Ecto neural progenitor cell (in vitro differentiated cells): Measurements from ENCODE around the gene OR2AT4.
A peak's percentile ranks its signal among the peaks of the same experiment; 100 is the strongest.
"Not testable (repeated sequence)": the region's sequence is repeated elsewhere in the genome, so short reads cannot be mapped to it uniquely, and the experiment has no call there.

Source experiments
- DNase-seq: peaks from one replicate; pipeline ENCODE4 v3.0.0-alpha.2; 2018; ENCODE audit warnings: low spot score

OR2AT4 gene

DNA sequence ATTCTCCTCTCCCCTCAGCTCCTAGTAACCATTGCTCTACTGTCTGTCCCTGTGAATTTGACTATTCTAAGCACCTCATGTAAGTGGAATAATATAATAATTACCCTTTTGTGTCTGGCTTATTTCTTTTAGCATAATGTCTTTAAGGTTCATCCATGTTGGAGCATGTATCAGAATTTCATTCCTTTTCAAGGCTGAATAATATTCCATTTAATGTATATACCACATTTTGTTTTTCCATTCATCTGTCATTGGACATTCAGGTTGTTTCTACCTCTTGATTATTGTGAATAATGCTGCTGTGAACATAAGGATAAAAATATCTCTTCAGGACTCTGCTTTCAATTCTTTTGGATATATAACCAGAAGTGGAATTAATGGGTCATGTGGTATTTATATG is 28.1 kb downstream of the OR2AT4 start:
- DNase-seq, result no peak

DNA sequence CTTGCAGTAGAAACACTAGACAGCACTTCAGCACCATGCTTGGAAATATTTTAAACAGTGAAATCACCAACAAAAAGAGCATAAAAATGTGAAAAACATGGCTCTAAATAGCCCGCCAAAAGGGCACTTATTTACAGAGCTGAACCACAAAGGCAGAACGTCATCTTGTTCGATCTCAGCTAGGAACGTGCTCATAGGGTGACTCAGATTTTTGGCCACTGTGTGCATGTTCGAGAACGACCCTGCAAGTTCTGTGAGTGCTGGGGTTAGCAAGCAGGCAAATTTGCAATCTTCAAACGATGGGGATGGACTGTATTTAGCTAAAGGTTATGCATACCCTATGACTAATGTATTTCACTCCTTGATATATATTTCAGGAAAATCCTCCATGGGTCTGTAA is 30.6 kb downstream of the OR2AT4 start:
- no peak for DNase-seq

DNA sequence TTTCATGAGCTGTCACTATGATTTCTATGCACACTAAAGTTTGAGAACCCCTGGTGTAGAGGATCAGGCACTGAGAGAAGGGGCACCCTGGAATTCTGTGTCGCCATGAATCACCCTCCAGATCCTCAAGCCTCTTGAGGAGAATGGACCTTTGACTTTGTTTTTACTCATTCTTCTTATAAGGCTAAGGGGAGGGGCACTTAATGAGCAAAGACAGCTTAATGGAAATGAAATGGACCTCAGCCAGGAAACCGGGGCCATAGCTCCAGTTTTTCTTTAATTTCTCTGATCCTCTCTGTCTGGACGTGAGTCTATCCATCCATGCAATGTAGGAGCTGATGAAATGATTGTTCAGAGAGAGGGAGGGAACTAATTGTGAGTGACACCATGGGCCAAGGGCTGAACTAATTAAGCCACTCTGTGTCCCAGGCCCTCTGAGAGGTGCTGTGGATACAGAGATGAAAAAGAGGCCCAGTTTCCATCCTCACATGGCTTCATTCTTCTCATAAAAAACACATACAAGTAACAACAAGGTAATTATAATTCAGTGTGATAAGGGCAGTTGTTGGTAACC is 32.8 kb downstream of the OR2AT4 start:
- DNase-seq, result no peak

DNA sequence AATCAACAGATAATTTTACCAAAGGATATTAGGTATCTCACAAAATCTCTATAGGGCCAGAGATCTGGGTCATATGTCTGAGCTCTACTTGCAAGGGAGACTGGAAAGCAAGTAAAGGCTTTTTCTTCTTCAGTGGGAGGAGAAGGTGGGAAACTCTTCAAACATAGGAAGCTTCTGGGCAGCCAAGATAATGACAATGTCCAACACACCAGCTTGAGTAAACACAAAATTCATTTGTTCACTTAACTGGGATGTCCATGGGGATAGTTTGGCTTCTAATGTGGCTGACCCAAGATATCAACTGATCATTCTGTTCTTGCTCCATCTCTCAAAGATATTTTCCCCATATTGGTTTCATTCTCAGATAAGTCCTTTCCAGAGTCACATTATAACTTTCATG is 37.4 kb downstream of the OR2AT4 start:
- no peak for DNase-seq

DNA sequence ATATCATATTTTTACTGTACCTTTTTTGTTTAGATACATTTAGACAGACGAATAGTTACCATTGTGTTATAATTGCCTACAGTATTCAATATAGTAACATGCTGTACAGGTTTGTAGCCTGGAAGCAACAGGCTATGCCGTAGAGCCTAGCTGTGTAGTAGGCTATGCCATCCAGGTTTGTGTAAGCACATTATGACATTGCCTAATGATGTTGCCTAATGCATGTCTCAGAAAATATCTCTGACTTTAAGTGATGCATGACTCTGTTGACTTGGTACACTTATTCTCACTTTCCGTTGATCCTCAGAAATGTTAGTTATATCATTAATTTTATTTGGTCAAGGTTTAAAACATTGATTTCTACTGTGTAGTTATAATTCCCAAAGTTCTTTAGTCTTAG is 39.9 kb downstream of the OR2AT4 start:
- DNase-seq, result no peak

DNA sequence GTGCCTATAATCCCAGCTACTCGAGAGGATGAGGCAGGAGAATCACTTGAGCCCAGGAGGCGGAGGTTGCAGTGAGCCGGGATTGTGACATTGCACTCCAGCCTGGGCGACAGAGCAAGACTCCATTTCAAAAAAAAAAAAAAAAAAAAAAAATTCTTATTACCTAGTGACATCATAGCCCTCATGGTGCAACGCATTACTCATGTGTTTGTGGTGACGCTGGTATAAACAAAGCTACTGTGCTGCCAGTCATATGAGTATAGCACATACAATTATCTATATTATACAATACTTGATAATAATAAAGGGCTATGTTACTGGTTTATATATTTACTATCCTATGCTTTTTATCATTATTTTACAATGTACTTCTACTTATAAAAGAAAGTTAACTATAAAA is 41.2 kb downstream of the OR2AT4 start:
- no peak for DNase-seq

DNA sequence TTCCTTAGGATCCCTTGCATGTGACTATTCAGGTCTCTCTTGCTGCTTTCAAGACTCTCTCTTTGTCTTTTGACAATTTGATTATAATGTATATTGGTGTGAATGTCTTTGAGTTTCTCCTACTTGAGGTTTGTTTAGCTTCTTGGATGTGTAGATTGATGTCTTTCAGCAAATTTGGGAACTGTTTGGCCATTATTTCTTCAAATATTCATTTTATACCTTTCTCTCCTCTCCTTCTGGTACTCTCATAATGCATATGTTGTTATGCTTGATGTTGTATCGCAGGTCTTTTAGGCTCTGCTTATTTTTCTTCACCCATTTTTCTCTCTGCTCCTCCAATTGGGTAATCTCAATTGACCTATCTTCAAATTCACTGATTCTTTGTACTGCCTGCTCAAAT is 44.2 kb downstream of the OR2AT4 start:
- no peak for DNase-seq

DNA sequence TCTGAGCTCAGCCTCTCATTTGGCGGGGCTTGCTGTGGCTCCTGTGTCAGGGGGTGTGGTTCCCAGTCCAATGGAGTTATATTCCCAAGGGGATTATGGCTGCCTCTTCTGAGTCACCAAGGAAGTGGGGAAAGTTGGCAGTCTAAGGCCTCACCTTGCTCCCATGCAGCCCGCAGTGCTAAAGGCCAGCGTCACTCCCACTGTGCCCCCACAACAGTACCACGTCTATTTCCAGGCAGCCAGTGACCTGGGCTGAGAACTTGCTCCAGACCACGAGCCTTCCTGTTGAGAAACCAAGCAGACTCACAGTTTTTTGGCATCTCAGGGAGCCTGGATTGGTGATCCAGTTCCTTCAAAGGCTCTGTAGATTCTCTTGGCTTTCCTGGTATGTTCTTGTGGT is 45.6 kb downstream of the OR2AT4 start:
- no peak for DNase-seq

DNA sequence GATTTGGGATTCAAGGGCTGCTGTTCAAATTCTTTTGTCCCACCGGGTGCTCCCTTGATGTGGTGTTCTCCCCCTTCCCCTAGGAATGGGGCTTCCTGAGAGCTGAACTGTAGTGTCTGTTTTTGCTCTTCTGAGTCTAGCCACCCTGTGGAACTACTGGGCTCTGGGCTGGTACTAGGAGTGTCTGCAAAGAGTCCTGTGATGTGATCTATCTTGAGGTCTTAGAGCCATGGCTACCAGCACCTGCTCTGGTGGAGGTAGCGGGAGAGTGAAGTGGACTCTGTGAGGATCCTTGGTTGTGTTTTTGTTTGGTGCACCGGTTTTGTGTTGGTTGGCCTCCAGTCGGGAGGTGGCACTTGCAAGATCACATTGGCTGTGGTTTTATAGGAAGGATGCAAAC is 46.2 kb downstream of the OR2AT4 start:
- DNase-seq, result no peak

DNA sequence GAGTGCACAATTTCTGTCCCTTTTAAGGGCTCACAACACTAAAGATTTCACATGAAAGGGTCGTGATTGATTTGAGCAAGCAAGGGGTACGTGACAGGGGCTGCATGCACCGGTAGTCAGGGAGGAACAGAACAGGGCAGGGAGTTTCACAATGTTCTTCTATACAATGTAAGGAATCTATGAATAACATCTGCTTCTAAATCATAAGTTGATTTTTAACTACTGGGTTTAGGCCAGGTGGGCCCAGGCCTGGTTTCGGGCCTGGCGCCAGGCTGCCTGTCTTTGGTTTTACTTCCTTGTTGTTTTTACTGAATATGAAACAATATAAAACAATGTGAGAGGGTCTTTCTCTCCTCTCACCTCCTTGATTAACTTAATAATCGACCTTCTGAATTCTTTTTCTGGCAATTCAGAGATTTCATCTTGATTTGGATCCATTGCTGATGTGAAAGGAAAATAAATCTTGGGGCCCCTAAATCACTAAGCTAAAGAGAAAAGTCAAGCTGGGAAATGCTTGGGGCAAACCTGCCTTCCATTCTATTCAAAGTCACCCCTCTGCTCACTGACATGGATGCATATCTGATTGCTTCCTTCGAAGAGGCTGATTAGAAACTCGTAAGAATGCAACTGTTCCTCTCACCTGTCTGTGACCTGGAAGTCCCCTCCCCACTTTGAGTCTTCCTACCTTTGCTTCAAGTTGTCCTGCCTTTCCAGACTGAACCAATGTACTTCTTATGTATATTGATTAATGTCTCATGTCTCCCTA is 47.0 kb downstream of the OR2AT4 start:
- not testable (repeated sequence) for DNase-seq

DNA sequence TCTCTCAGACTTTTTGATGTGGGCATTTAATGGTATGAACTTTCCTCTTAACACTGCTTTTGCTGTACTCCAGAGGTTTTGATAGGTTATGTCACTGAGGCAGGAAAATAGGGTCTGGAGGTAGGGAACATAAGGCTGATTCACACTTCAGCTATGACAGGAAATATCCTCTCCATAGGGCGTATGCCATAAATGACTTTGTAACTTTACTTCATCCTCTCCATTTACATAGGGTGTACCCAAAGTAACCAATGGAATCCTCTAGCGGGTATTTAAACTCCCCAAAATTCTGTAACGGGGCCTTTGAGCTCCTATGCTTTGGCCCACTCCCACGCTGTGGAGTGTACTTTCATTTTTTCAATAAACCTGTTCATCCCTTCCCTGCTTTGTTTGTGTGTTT is 49.5 kb downstream of the OR2AT4 start:
- no peak for DNase-seq

DNA sequence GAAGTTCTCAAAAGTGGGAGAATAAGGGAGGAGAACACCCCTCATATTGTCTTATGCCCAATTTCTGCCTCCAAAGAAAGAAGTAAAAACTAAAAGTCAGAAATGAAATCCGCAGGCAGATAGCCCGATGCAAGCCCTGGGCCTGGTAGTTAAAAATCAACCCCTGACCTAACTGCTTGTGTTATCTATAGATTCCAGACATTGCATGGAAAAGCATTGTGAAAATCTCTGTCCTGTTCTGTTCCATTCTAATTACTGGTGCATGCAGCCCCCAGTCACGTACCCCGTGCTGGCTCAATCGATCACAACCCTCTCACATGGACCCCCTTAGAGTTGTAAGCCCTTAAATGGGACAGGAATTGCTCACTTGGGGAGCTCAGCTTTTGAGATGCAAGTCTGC is 50.0 kb downstream of the OR2AT4 start:
- DNase-seq, result not testable (repeated sequence)

DNA sequence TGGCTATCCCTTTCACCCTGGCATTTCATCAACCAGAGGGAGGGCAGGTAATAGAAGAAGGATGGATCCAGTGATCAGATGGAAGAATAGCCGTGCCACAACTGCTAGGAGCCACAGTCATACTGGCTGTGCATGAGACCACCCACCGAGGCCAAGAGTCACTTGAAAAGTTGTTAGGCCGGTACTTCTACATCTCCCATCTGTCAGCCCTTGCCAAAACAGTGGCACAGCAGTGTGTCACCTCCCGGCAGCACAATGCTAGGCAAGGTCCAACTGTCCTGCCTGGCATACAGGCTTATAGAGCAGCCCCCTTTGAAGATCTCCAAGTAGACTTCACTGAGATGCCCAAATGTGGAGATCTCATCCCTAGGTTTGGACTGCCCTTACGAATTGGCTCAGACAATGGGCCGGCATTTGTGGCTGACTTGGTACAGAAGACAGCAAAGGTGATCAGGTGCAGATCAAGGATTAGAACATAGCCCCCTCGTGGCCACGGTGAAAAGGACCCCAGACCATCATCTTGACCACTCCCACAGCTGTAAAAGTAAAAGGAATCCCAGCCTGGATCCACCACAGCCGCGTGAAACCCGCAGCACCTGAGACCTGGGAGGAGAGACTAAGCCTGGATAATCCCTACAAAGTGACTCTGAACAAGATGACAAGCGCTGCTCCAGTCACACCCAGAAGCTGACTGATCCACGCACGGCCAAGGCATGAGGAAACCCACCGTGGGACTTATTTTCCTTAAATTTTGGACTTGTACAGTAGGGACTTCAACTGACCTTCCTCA is 52.1 kb downstream of the OR2AT4 start:
- DNase-seq, result not testable (repeated sequence)

DNA sequence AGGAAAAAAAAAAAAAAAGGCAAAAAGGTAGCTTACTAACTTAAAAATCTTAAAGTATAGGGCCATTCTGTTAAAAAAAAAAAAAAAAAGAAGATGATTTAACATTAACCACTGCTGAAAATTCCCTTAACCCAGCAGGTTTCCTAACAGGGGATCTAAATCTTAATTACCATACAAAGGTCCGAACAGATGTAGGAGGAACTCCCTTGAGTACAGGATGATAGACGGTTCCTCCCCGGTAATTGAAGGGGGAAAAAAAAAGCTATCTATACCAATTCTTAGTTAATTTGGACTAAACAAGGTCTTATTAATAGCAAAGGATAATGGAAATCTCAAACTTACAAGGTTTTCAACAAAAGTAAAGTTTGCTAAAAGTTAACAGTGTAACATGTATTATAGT is 54.9 kb downstream of the OR2AT4 start:
- DNase-seq, result not testable (repeated sequence)

DNA sequence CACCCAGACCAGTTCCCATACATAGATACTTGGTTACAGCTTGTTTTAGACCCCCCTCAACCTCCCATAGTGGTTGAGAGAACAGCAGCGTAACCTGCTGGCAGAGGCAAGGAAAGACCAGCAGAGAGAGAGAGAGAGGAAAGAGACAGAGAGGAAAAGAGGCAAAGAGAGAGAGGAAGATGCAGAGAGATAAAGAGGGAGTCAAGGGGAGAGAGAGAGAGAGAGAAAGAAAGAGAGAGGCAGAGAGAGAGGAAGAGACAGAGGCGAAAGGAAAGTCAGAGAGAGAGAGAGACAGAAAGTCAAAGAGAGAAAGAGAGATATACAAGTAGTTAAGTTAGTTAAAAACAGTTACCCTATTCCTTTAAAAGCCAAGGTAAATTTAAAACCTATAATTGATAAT is 55.4 kb downstream of the OR2AT4 start:
- DNase-seq, result no peak

DNA sequence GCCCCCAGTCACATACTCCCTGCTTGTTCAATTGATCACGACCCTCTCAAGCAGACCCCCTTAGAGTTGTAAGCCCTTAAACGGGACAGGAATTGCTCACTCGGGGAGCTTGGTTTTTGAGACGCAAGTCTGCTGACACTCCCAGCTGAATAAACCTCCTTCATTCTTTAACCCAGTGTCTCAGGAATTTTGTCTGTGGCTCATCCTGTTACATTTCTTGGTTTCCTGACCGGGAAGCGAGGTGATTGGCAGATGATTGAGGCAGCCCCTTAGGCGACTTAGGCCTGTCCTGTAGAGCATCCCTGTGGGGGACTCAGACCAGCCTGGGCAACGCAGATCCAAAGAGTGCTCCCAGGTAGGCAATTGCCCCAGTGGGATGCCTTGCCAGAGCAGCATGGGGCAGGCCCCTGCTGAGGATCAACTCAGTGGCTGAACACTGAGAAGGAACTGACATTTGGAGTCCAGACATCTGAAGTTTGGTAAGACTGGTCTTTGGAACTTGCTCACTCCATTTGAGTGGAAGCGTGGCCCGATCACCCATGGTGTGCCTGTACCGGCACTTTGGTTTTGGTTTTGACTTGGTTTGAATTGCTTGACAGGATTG is 56.4 kb downstream of the OR2AT4 start:
- DNase-seq, result peak; percentile 24

DNA sequence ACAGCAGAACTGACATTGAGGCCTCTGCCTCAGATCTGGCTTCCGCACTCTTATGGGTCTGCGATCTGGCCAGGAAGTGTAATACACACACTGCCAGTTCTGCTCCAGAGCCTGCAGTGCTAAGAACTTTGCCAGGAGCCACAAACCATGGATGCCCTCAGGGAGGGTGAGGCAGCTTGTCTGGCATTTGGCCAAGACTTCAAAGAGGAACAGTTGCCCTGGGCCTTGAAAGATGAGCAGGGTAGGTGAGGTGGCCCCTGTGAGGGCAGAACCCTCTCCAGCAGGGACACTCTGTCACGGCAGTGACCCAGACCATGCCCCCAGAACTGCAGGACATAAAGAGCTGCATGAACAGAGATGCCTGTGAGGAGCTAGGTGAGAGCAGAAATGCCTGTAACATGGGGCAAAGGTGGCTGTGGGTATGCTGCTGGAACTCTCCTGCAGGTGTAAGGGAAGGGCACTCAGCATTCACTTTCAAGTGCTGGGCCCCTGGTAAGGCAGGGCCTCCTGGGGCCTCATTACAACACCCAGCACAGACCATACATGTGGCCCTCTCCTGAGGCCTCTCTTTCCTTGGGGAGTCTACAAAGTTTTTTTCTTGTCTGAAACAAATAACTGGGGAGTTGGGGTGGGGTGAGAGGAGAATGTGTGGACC is 60.6 kb downstream of the OR2AT4 start:
- peak; percentile 39 for DNase-seq

DNA sequence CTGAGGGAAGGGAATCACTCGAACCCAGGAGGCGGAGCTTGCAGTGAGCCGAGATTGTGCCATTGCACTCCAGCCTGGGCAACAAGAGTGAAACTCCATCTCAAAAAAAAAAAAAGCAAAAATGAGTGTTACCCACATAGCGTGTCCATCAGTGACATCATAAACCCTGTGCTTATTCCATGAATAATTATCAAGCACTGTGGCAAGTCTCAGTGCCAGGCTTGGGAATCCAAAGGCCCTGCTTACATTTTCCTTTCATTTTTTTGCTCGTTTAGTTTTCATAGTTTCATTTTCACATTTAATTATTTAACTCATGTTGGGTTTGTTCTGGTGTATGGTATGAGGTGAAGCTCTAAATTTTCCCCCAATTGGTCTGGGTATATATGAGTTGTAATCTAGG is 61.4 kb downstream of the OR2AT4 start:
- DNase-seq, result no peak

DNA sequence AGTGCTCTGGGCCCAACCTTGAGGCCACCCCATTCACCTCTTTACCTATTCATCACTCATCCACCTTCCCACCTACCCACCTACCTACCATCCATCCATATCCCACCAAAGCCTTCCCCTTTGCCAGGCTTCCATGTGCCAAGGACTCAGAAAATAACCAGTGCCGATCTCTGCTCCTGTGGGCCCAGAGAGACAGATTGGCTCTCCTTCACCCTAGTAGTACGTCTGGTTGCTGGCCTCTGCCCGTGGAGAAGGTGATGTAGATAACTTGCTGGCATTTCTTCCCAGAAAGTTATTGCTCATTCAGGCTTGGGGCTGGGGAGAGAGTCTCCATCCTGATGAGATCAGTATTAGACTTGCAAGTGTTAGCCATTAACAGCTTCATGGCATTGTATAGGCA is 62.8 kb downstream of the OR2AT4 start:
- DNase-seq, result peak; percentile 29

DNA sequence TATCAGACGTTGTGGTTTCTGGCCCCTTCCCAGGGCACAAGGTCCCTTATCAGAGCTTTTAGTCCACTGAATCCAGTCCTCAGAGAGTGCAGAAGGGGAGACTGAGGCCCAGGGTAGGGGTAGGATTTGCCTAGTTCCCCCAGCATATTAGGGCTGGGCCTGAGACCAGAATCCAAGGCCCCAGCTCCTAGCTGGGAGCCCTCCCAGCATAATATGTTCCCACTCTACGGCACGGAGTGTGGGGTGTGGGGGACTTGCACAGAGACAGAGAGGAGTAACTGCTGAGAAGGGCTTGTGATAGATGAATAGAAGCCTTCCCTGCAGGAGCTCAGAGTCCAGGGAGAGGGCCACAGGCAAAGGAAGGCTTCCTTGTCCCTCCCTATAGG is 64.1 kb downstream of the OR2AT4 start:
- peak; percentile 29 for DNase-seq

DNA sequence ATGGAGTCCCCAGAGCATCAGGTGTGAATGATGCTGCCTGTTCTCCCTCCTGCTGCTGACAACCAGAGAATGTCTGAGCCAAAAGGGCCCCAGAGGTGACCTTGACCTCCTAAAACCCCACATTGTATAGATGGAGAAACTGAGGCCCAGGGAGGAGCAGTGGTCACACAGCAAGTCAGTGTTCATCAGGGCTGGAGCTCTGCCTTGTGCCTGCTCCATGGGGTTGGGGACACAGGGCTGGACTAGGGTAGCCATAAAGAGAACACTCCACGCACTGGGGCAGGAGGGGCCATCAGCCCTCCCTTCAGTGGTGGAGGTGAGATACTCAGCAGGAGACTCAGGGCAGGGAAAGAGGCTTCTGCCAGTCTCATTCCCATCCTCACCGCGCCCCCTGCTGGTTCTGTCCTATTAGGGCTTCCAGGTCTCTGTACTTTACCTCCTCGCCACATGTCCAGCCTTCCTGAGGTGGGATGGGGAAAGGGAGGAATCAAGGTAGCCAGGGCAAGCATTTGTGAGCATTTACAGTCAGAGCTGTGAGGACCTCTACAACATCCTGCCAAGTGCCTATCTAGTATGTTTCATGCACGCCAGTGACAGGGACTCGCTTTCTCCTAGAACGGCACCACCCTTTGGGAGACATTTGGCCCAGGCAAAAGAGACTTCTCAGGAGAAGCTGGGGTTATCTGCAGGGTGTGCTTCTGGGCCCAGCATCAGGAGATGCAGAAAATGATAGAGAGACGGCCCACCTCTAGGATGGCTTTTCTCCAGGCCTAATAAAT is 64.7 kb downstream of the OR2AT4 start:
- DNase-seq, result peak; percentile 82
